Lower lobe of right lung (tissue), 2 donors: ENCODE measurements around the gene SLC26A6. TPM values are rescaled to one million over a fixed set of nuclear protein-coding genes. Genes with fewer than 3 reads are reported as not detected.

Experiments
- ATAC-seq, 2 donors: fragments of 200-7000 bp; cut with Tn5 transposase; one replicate each; pipeline ENCODE4 v1.9.1; 2020 to 2022; ENCODE audit warnings: mild to moderate bottlenecking in 2 of 2, moderate library complexity in 2 of 2
- DNase-seq: peaks from one replicate; pipeline ENCODE4 v3.0.0-alpha.2; 2020
- H3K27ac ChIP-seq: fragments of 200-600 bp; one replicate; pipeline ENCODE4 v1.8.0; 2022
- H3K27me3 ChIP-seq: fragments of 200-600 bp; one replicate; pipeline ENCODE4 v1.8.0; 2022; ENCODE audit warnings: low read depth
- H3K36me3 ChIP-seq: fragments of 200-600 bp; one replicate; pipeline ENCODE4 v1.8.0; 2022; ENCODE audit warnings: mild to moderate bottlenecking
- H3K4me1 ChIP-seq: fragments of 200-600 bp; one replicate; pipeline ENCODE4 v1.8.0; 2022
- H3K4me3 ChIP-seq: fragments of 200-600 bp; one replicate; pipeline ENCODE4 v1.8.0; 2022; ENCODE audit warnings: mild to moderate bottlenecking
- H3K9me3 ChIP-seq: fragments of 200-600 bp; one replicate; pipeline ENCODE4 v1.8.0; 2022
- CTCF ChIP-seq: fragments of 200-600 bp; IDR thresholded peaks from one replicate; pipeline ENCODE4 v1.8.0; 2022; ENCODE audit warnings: antibody characterized with exemption, mild to moderate bottlenecking
- intact Hi-C: fragments of 100-400 bp; cut with DNase I; formaldehyde crosslinking; loops from one replicate; pipeline ENCODE4 v1.11.0; 2022
- total RNA-seq: library from RNA; stranded (reverse); fragmentation: NEBNext Ultra II Directional; extraction: Animal tissue kit (Norgen Biotek cat#: 25700); gene quantifications from one replicate; pipeline ENCODE4 v1.2.1, GENCODE V29; 2021
- donor health status: DM: no; HTN: yes; CAD: no; lungs with severe emphysema.

Gene SLC26A6
- total RNA-seq, 1 donor from 2014 or later = 20.8 TPM

GRCh38 chr3:48656841-48657281 is 21.6 kb upstream of the SLC26A6 start:
- DNase-seq (no peak), ATAC-seq (no peak)
- Histone ChIP-seq H3K4me1 (peaks cover 17% of the 10 kb centered on the region), H3K36me3 (no peaks in the 10 kb centered on the region), H3K9me3 (no peaks in the 10 kb centered on the region), H3K27ac (peak overlapping the region; percentile 78), H3K27me3 (peaks cover 19% of the 10 kb centered on the region), H3K4me3 (peak overlapping the region; percentile 74)
- intact Hi-C loops = no loop called here
- TF ChIP-seq CTCF = no peak

- peak overlapping the region; percentile 74 for H3K4me3 ChIP-seq
- peaks cover 12% of the 10 kb centered on the region for H3K4me1 ChIP-seq
- no peaks in the 10 kb centered on the region for H3K9me3 ChIP-seq
- peak overlapping the region; percentile 78 for H3K27ac ChIP-seq
- DNase-seq (peak; percentile 93), ATAC-seq (peak; percentile 95 to 96)
- H3K27me3 ChIP-seq = peaks cover 13% of the 10 kb centered on the region
- no peaks in the 10 kb centered on the region for H3K36me3 ChIP-seq
- intact Hi-C loops = no loop called here
- TF ChIP-seq CTCF = peak; percentile 77
These were observed 21.0 kb upstream of the SLC26A6 start for GRCh38 chr3:48656061-48656840.

- Histone ChIP-seq H3K9me3 (no peaks in the 10 kb centered on the region), H3K27ac (peak overlapping the region; percentile 78), H3K27me3 (peaks cover 6% of the 10 kb centered on the region), H3K4me3 (peak overlapping the region; percentile 74), H3K36me3 (no peaks in the 10 kb centered on the region), H3K4me1 (peaks cover 10% of the 10 kb centered on the region)
- intact Hi-C loops = no loop called here
- DNase-seq (peak; percentile 67), ATAC-seq (peak; percentile 14 to 19)
- no peak for TF ChIP-seq CTCF
These were observed 20.3 kb upstream of the SLC26A6 start for GRCh38 chr3:48655606-48656005.

- intact Hi-C loops = no loop called here
- no peak overlapping the region for H3K27ac ChIP-seq
- TF ChIP-seq CTCF = no peak
These were observed 19.8 kb upstream of the SLC26A6 start for GRCh38 chr3:48655063-48655462.

GRCh38 chr3:48652923-48653715 is 17.9 kb upstream of the SLC26A6 start:
- H3K9me3 ChIP-seq = no peaks in the 10 kb centered on the region
- ATAC-seq = no peak

More at GRCh38 chr3:48655063-48655462, 19.8 kb upstream of the SLC26A6 start:
- Histone ChIP-seq H3K4me3 (no peak overlapping the region), H3K27me3 (peaks cover under 1% of the 10 kb centered on the region), H3K4me1 (peaks cover 10% of the 10 kb centered on the region), H3K9me3 (no peaks in the 10 kb centered on the region), H3K36me3 (no peaks in the 10 kb centered on the region)
- ATAC-seq = no peak
- DNase-seq = no peak

More at GRCh38 chr3:48652923-48653715, 17.9 kb upstream of the SLC26A6 start:
- intact Hi-C loops = no loop called here
- DNase-seq = no peak
- Histone ChIP-seq H3K36me3 (no peaks in the 10 kb centered on the region), H3K27ac (no peak overlapping the region), H3K4me1 (peaks cover 10% of the 10 kb centered on the region), H3K27me3 (no peaks in the 10 kb centered on the region), H3K4me3 (no peak overlapping the region)
- TF ChIP-seq CTCF = no peak
